ENCODE data around the gene RACK1.

GRCh38 chr5:181271081-181271480, 27.4 kb upstream of the RACK1 start:
- TF ChIP-seq CTCF (IDR thresholded peaks at IDR 0.05; ENCODE audit: insufficient read depth, low read depth, low read length): no peak
- TF ChIP-seq EZH2 (IDR thresholded peaks at IDR 0.05; ENCODE audit: insufficient read depth, low read length): no peak

Measured in astrocyte (in vitro differentiated cells and primary cell).